Cardiac muscle cell (in vitro differentiated cells and primary cell): Measurements from ENCODE around the gene ARHGAP33. TPM values are rescaled to one million over a fixed set of nuclear protein-coding genes. Genes with fewer than 3 reads are reported as not detected.

Experiments used
- DNase-seq, 2 donors: peaks; one replicate each; pipeline versions ENCODE4 v3.0.0 to v3.0.0-alpha.2; 2010 to 2017; ENCODE audit warnings: low read depth in 1 of 2, low spot score in 1 of 2
- H3K27ac ChIP-seq: fragments of 200-600 bp; sonication (generic); 2 replicates; pipeline ENCODE4 v1.5.1; 2016
- H3K27me3 ChIP-seq: fragments of 200-600 bp; sonication (generic); 2 replicates; pipeline ENCODE4 v1.6.0; 2016; ENCODE audit warnings: control low read depth
- H3K36me3 ChIP-seq: fragments of 200-600 bp; sonication (generic); 2 replicates; pipeline ENCODE4 v1.5.1; 2016; ENCODE audit warnings: control low read depth
- H3K4me1 ChIP-seq: fragments of 200-600 bp; sonication (generic); 2 replicates; pipeline ENCODE4 v1.8.1; 2017; ENCODE audit warnings: low read depth, mild to moderate bottlenecking, mixed run types
- H3K4me3 ChIP-seq: fragments of 200-600 bp; sonication (generic); 2 replicates; pipeline ENCODE4 v1.5.1; 2016; ENCODE audit warnings: mild to moderate bottlenecking
- H3K9me3 ChIP-seq: fragments of 200-600 bp; sonication (generic); 2 replicates; pipeline ENCODE4 v1.5.1; 2017; ENCODE audit warnings: low read depth, mild to moderate bottlenecking, control low read depth
- CTCF ChIP-seq: IDR thresholded peaks from 2 replicates; pipeline ENCODE4 v1.5.1; 2012; ENCODE audit warnings: low read depth, mild to moderate bottlenecking, low read length
- polyA plus RNA-seq: library from polyadenylated mRNA; unstranded; fragments of >200 nt; fragmentation: Nextera tagmentation; extraction: Ambion mirVana; gene quantifications from 2 replicates; pipeline ENCODE4 v1.2.1, GENCODE V29; 2016
- total RNA-seq: library from RNA; depleted of rRNA; stranded (reverse); fragments of >200 nt; gene quantifications from 2 replicates; pipeline ENCODE4 v1.2.3, GENCODE V29; 2016

ARHGAP33 gene
- total and polyA plus RNA-seq, 2 experiments from 2014 or later, result 16.1 to 47.4 TPM

- H3K27ac ChIP-seq, result no peak overlapping the region
- H3K4me3 ChIP-seq, result no peak overlapping the region
- no peaks in the 10 kb centered on the region for H3K9me3 ChIP-seq
- H3K36me3 ChIP-seq, result no peaks in the 10 kb centered on the region
- H3K27me3 ChIP-seq, result no peaks in the 10 kb centered on the region
- peaks cover 14% of the 10 kb centered on the region for H3K4me1 ChIP-seq
- no peak for DNase-seq
- TF ChIP-seq CTCF, result no peak
These were observed 22.5 kb upstream of the ARHGAP33 start for GRCh38 chr19:35752746-35753350.

GRCh38 chr19:35753634-35754369 lies 21.6 kb upstream of the ARHGAP33 start:
- no peak overlapping the region for H3K27ac ChIP-seq
- no peak overlapping the region for H3K4me3 ChIP-seq
- no peaks in the 10 kb centered on the region for H3K27me3 ChIP-seq
- H3K9me3 ChIP-seq, result no peaks in the 10 kb centered on the region
- DNase-seq, result no peak
- peaks cover 16% of the 10 kb centered on the region for H3K4me1 ChIP-seq
- no peak for TF ChIP-seq CTCF
- H3K36me3 ChIP-seq, result no peaks in the 10 kb centered on the region

GRCh38 chr19:35754370-35755130 lies 20.8 kb upstream of the ARHGAP33 start:
- peaks cover 18% of the 10 kb centered on the region for H3K4me1 ChIP-seq
- H3K27ac ChIP-seq, result no peak overlapping the region
- no peak overlapping the region for H3K4me3 ChIP-seq
- H3K36me3 ChIP-seq, result no peaks in the 10 kb centered on the region
- H3K9me3 ChIP-seq, result no peaks in the 10 kb centered on the region
- H3K27me3 ChIP-seq, result no peaks in the 10 kb centered on the region
- no peak for DNase-seq
- TF ChIP-seq CTCF, result no peak

GRCh38 chr19:35755131-35755549 lies 20.2 kb upstream of the ARHGAP33 start:
- Histone ChIP-seq H3K9me3 (no peaks in the 10 kb centered on the region), H3K27me3 (no peaks in the 10 kb centered on the region), H3K4me3 (no peak overlapping the region), H3K36me3 (no peaks in the 10 kb centered on the region), H3K4me1 (peaks cover 18% of the 10 kb centered on the region), H3K27ac (no peak overlapping the region)
- no peak for DNase-seq
- TF ChIP-seq CTCF, result no peak

- Histone ChIP-seq H3K36me3 (no peaks in the 10 kb centered on the region), H3K27me3 (no peaks in the 10 kb centered on the region), H3K27ac (peak overlapping the region; percentile 86), H3K9me3 (no peaks in the 10 kb centered on the region), H3K4me1 (peaks cover 18% of the 10 kb centered on the region), H3K4me3 (no peak overlapping the region)
- DNase-seq, result peak in 1 of 2 donors; percentile 92
- TF ChIP-seq CTCF, result no peak
These were observed 19.6 kb upstream of the ARHGAP33 start for GRCh38 chr19:35755550-35756376.
